Panc1 (cell line): ENCODE data around the gene SIL1.

ENCODE experiments used
- POLR2AphosphoS5 ChIP-seq: IDR thresholded peaks from 2 replicates; pipeline ENCODE4 v1.6.1; 2012; ENCODE audit warnings: mild to moderate bottlenecking, low read depth, low read length, moderate library complexity
- SIN3A ChIP-seq: IDR thresholded peaks from 2 replicates; pipeline ENCODE4 v1.6.1; 2012; ENCODE audit warnings: low read depth, mild to moderate bottlenecking, low read length, moderate library complexity, borderline replicate concordance; ENCODE audit not compliant: insufficient read depth
- TCF7L2 ChIP-seq: IDR thresholded peaks from 2 replicates; pipeline ENCODE4 v1.6.1; 2011; ENCODE audit warnings: mild to moderate bottlenecking, low read depth, low read length, inconsistent platforms
- TF ChIP-seq, protein P1 (sequence below): fragments of 450-650 bp; IDR thresholded peaks from 2 replicates; pipeline ENCODE4 v1.5.1; 2017; ENCODE audit warnings: mild to moderate bottlenecking

DNA sequence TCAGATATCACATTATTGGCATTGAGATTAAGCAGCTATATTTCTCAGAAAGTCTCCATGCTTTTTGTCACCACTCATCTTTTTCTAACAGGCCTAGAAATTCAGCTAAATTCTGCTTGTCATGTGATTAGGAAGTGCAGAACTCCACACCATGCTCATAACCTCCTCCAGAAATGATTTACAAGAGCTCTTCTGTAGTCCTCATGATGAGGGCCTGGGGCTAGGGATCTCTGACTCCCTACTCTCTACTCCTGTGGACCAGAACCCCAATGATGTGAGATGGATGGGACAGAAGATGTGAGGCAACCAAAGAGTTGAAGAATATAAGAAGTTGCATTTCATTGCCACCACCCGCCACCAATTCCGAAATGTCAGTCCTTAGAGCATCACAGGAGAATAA is 16.5 kb upstream of the SIL1 start:
- TF ChIP-seq, protein P1, sequence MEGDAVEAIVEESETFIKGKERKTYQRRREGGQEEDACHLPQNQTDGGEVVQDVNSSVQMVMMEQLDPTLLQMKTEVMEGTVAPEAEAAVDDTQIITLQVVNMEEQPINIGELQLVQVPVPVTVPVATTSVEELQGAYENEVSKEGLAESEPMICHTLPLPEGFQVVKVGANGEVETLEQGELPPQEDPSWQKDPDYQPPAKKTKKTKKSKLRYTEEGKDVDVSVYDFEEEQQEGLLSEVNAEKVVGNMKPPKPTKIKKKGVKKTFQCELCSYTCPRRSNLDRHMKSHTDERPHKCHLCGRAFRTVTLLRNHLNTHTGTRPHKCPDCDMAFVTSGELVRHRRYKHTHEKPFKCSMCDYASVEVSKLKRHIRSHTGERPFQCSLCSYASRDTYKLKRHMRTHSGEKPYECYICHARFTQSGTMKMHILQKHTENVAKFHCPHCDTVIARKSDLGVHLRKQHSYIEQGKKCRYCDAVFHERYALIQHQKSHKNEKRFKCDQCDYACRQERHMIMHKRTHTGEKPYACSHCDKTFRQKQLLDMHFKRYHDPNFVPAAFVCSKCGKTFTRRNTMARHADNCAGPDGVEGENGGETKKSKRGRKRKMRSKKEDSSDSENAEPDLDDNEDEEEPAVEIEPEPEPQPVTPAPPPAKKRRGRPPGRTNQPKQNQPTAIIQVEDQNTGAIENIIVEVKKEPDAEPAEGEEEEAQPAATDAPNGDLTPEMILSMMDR = no peak
- no peak for TF ChIP-seq SIN3A
- no peak for TF ChIP-seq POLR2AphosphoS5
- no peak for TF ChIP-seq TCF7L2
